Measurements from ENCODE around the gene PLAAT4.
"Not testable (repeated sequence)": the region's sequence is repeated elsewhere in the genome, so short reads cannot be mapped to it uniquely, and the experiment has no call there.

Gene PLAAT4

GRCh38 chr11:63511048-63511748, 25.4 kb upstream of the PLAAT4 start:
- DNase-seq (ENCODE audit: low read depth in 2 of 2), result no peak

- DNase-seq (ENCODE audit: low read depth in 2 of 2), result no peak
These were observed 23.8 kb upstream of the PLAAT4 start for GRCh38 chr11:63512816-63513215.

DNA sequence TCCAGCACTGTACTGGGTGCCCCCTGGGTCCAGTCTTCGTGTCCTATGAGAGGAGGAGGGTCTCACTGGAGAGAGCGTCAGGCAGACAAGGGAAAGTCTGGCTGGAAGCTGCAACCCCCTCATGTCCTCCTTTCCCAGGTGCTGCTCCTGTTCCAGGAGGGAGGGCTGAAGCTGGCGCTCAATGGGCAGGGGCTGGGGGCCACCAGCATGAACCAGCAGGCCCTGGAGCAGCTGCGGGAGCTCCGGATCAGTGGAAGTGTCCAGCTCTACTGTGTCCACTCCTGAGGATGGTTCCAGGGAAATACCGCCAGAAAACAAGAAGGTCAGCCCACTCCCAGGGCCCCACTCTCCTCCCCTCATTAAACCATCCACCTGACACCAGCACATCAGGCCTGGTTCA, 20.5 kb upstream of the PLAAT4 start:
- no peak for DNase-seq (ENCODE audit: low read depth in 2 of 2)

DNA sequence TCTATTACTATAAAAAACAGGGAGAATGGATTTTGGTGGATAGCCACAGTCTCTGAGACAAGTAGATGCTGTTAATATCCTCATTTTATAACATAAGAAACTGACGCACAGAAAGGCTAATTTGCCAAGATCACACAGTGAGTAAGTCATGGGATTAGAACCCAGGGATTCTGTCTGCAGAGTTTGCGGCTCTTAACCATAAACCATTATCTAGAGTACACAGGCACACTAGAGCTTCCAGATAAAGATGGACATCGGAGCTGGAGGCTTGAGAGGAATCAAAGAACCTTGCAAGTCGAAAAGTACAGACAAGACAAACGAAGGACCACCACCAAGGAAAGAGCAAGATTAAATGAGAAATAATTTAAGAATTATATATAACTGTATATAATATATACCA, 19.5 kb upstream of the PLAAT4 start:
- no peak for DNase-seq (ENCODE audit: low read depth in 2 of 2)

DNA sequence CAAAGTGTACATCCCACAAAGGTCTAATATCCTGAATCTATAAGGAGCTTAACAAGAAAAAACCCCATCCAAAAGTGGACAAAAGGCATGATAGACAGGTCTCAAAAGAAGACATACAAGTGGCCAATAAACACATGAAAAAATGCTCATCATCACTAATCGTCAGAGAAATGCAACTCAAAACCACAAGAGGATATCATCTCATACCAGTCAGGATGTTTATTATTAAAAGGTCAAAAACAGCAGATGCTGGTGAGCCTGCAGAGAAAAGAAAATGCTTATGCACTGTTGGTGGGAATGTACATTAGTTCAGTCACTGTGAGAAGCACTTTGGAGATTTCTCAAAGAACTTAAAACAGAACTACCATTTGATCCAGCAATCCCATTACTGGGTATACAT, 18.1 kb upstream of the PLAAT4 start:
- no peak for DNase-seq (ENCODE audit: low read depth in 2 of 2)

GRCh38 chr11:63520606-63521170, 15.9 kb upstream of the PLAAT4 start:
- DNase-seq (ENCODE audit: low read depth in 2 of 2), result no peak

- no peak for DNase-seq (ENCODE audit: low read depth in 2 of 2)
These were observed 14.7 kb upstream of the PLAAT4 start for GRCh38 chr11:63521896-63522295.

DNA sequence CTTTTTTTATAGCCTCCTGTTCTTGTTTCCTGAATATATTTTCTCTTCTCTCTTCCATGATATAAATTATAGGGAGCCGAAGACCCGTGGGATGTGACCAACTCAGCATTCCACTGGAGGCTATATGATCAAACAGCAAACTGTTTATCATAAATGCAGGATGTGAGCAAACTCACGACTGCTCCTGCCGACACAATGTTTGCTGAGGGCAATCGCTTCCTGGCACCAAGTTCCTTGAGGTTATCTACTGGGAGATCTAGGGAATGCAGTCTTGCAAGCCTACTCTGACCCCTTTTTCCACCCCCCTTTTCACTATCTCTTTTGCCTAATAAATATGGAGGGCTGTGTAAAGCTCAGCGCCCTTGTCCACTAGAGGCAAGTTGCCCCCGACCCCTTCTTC, 13.5 kb upstream of the PLAAT4 start:
- no peak for DNase-seq (ENCODE audit: low read depth in 2 of 2)

GRCh38 chr11:63527667-63528066, 8.9 kb upstream of the PLAAT4 start:
- no peak for DNase-seq (ENCODE audit: low read depth in 2 of 2)

- not testable (repeated sequence) for DNase-seq (ENCODE audit: low read depth in 2 of 2)
These were observed 8.5 kb upstream of the PLAAT4 start for GRCh38 chr11:63528156-63528555.

GRCh38 chr11:63528729-63529278, 7.8 kb upstream of the PLAAT4 start:
- not testable (repeated sequence) for DNase-seq (ENCODE audit: low read depth in 2 of 2)

DNA sequence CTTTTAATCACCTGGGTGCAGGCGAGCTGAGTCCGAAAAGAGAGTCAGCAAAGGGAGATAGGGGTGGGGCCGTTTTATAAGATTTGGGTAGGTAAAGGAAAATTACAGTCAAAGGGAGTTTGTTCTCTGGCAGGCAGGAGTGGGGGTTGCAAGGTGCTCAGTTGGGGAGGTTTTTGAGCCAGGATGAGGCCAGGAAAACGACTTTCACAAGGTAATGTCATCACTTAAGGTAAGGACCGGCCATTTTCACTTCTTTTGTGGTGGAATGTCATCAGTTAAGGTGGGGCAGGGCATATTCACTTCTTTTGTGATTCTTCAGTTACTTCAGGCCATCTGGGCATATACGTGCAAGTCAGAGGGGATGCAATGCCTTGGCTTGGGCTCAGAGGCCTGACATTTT, 7.2 kb upstream of the PLAAT4 start:
- not testable (repeated sequence) for DNase-seq (ENCODE audit: low read depth in 2 of 2)

DNA sequence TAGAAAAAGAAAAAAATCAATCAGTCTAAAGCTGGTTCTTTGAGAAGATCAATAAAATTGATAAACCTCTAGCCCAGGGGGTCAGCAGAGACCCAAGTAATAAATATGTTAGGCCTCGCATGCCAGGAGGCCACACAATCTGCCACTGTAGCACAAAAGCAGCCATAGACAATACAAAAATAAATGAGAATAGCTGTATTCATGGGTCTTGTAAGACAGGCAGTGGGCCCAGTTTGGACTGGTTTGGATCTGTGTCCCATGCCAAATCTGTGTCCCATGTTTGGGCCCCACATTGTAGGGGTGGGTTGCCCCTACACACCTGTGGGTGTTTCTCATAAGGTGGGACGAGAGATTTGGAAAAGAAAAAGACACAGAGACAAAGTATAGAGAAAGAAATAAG, 6.6 kb upstream of the PLAAT4 start:
- no peak for DNase-seq (ENCODE audit: low read depth in 2 of 2)

DNA sequence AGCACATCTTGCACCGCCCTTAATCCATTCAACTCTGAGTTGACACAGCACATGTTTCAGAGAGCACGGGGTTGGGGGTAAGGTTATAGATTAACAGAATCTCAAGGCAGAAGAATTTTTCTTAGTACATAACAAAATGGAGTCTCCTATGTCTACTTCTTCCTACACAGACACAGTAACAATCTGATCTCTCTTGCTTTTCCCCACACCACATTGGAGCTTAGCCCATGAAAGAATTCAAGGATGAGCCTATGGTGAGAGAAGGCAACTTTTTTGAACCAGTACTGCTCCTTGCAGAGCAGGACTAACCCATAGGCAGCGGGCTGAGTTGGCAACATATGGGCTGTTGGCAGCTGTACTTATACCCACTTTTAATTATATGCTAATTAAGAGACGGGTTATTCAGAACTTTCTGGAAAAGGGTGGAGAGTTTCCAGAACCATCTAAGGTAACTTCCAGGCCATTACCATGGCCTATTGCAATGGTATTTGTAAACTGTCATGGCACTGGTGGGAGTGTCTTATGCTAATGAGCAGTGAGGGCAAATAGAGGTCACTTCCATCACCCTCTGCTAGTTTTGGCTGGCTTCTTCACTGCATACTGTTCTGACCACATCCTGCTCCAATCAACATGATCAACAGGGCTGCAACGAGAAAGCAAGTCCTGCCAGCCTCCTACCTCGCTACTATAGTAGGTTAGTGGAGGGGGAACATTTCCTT, 5.4 kb upstream of the PLAAT4 start:
- DNase-seq (ENCODE audit: low read depth in 2 of 2), result not testable (repeated sequence)

DNA sequence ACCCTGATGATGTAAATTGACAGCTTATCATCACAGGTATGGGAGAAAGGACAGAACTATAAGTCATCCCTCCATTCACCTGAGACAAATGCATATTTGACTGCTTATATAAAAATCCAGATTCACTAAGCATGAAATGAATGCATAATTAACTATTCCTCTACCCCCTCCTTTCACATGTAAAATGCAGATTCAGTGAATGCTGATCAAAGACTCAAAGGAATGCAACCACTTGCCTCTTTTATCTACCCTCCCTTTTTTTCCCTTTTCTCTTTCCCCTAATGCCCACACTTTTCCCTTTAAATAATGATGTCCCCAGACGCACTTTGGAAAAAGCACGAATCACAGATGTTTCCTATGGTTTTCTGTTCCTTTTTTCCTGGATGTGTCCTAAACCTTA, 4.5 kb upstream of the PLAAT4 start:
- DNase-seq (ENCODE audit: low read depth in 2 of 2), result no peak

DNA sequence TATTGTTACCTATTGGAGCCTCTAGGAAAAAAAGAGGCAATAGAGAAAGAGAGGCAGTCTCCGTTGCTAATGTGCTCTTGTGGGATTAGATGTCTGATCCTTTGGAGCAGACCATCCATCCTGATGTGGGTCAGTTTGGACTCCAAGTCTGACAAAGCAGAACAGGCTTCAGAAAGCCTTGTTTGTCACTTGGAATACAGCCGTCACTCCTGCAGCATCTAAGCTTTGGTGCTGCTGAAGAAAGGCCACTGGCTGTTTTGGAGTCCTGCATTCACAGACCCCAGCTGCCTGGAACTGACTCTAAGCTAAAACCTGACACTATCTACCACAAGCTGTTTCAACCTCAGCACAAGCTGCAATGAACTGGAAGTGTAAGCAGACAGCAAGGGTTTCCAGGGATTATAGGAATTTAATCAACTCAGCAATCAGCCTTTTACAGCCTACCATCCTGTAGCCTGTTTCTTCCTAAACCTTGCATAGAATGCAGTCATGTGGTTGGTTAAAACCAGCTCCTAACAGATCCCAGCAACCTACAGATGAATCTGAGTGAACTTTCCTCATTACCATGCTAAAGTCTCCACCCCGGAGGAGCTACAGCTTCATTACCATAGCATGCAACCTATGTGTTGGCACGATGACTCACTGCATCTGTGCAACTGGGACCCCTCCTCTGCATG, 3.7 kb upstream of the PLAAT4 start:
- DNase-seq (ENCODE audit: low read depth in 2 of 2), result no peak

DNA sequence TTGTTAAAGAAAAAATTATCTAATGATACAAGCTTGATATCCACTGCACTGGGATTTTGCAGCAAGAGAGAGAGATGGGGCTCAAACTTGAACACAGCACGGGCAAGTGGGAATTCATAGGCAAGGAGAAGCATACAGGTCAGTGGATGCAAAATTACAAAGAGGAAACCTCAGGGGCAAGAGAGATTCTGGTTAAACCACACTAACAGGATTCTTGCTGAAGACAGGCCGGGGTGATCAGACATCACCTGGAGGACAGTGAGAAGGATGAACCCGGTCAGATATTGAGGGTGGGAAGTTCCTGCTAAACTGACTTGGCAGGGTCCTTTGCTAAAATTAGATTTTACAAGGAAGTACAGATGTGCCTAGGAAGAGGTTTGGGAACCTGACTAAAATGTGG, 2.5 kb upstream of the PLAAT4 start:
- DNase-seq (ENCODE audit: low read depth in 2 of 2), result no peak

DNA sequence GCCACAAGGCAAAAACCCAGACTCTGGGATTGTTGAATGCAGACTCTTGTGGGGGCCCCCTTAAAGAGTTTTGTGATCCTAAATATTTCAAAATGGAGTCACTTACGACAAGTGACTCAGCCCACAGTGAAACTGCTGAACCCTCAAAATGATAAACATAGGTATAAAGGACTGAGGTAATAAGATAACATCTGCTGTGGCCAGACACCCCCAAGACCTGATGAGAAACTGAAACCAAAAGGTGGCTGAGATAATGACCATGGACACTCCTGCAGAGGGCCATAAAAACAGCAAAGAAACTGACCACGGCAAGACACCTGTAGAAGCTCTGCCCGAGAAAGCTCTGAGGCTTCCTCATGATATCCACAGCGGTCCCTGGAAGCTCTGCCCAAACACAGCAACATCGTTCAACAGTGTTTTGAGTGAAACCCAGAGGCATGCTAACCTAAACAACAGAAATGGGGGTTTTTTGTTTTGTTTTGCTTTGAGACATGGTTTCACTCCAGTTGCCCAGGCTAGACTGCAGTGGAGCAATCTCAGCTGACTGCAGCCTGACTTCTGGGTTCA, 1.6 kb upstream of the PLAAT4 start:
- no peak for DNase-seq (ENCODE audit: low read depth in 2 of 2)

DNA sequence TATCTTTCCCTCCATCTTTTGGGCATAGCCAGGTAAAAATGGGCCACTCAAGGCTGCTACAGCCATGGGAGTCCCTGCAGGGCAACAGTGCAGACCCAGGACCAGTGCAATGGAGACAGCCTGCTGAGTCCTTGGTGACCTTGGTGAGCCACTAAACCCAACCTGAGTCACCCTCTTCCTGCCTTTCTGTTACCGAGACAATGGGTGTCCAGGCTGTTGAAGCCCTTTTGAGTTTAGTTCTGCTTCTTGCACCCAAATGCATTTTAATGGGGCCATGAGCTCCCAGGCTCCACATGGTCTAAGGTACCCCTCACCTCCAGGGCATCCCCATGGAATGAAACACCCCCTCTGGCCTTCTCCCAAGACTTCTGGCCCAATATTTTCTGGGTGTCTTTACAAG, 874 bp upstream of the PLAAT4 start:
- DNase-seq (ENCODE audit: low read depth in 2 of 2), result peak in 1 of 2 donors; percentile 32

- DNase-seq (ENCODE audit: low read depth in 2 of 2), result no peak
These were observed 889 bp downstream of the PLAAT4 start for GRCh38 chr11:63537293-63538101.

DNA sequence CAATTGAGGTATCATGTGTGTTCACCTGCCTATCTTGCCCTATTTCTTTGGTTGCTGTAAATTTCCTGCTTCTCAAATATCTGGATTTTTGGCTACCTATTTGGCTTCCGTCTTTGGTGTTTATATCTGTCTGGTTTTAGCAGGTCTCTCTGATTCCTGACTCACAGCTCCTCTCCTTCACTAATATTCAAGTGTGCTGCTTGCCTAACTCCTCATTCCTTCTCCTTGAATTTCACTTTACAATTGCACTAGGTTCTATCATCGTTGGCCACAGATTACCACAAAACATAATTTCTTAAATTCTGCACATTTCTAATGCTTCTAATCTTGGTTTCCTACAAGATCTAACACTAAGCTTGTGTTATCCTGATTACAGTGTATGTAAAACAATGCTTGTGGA, 5.9 kb downstream of the PLAAT4 start:
- not testable (repeated sequence) for DNase-seq (ENCODE audit: low read depth in 2 of 2)

Data from stimulated activated CD8-positive, alpha-beta memory T cell treated with anti-CD3 and anti-CD28 coated beads, Interleukin-15, amount 100 ng/mL, for 48 hours (primary cell).